Trophoblast cell (in vitro differentiated cells and primary cell): ENCODE data around the gene MKKS.

ENCODE experiments used
- DNase-seq, 2 donors: peaks; one replicate each; pipeline ENCODE4 v3.0.0-alpha.2; 2016
- H2AFZ ChIP-seq: 2 replicates; pipeline ENCODE4 v1.6.1; 2013; ENCODE audit warnings: low read length, moderate library complexity, mild to moderate bottlenecking; ENCODE audit not compliant: insufficient read depth, poor library complexity
- H2AK5ac ChIP-seq: 2 replicates; pipeline ENCODE4 v1.6.1; 2013; ENCODE audit warnings: mild to moderate bottlenecking, low read length
- H2BK120ac ChIP-seq: 2 replicates; pipeline ENCODE4 v1.6.1; 2013; ENCODE audit warnings: low read length, mild to moderate bottlenecking, moderate library complexity; ENCODE audit not compliant: insufficient read depth, poor library complexity
- H2BK12ac ChIP-seq: 2 replicates; pipeline ENCODE4 v1.6.1; 2013; ENCODE audit warnings: mild to moderate bottlenecking, low read length, moderate library complexity
- H2BK5ac ChIP-seq: 2 replicates; pipeline ENCODE4 v1.6.1; 2013; ENCODE audit warnings: low read length, low read depth, moderate library complexity, mild to moderate bottlenecking; ENCODE audit not compliant: poor library complexity
- H3K14ac ChIP-seq: 2 replicates; pipeline ENCODE4 v1.6.1; 2013; ENCODE audit warnings: mild to moderate bottlenecking, low read length
- H3K18ac ChIP-seq: 2 replicates; pipeline ENCODE4 v1.6.1; 2013; ENCODE audit warnings: mild to moderate bottlenecking, low read length
- H3K23ac ChIP-seq: 2 replicates; pipeline ENCODE4 v1.6.1; 2013; ENCODE audit warnings: low read length
- H3K27ac ChIP-seq: 2 replicates; pipeline ENCODE4 v1.5.1; 2013; ENCODE audit warnings: low read depth, mild to moderate bottlenecking, inconsistent platforms, low read length, moderate library complexity
- H3K27me3 ChIP-seq: 2 replicates; pipeline ENCODE4 v1.6.1; 2013; ENCODE audit warnings: inconsistent platforms, mild to moderate bottlenecking, low read length, moderate library complexity; ENCODE audit not compliant: insufficient read depth
- H3K36me3 ChIP-seq, 2 experiments: 1 replicate in 1 of 2; 2 replicates in 1 of 2; pipeline ENCODE4 v1.6.1; 2013; ENCODE audit warnings: low read length in 2 of 2, mild to moderate bottlenecking in 2 of 2, moderate library complexity in 1 of 2; ENCODE audit not compliant: insufficient read depth in 2 of 2, control insufficient read depth in 1 of 2
- H3K4ac ChIP-seq: 2 replicates; pipeline ENCODE4 v1.6.1; 2013; ENCODE audit warnings: low read depth, mild to moderate bottlenecking, low read length, moderate library complexity
- H3K4me1 ChIP-seq, 2 experiments: 1 replicate in 1 of 2; 2 replicates in 1 of 2; pipeline ENCODE4 v1.6.1; 2013; ENCODE audit warnings: low read length in 2 of 2, mild to moderate bottlenecking in 2 of 2, moderate library complexity in 1 of 2; ENCODE audit not compliant: insufficient read depth in 2 of 2, control insufficient read depth in 1 of 2
- H3K4me2 ChIP-seq: 2 replicates; pipeline ENCODE4 v1.6.1; 2013; ENCODE audit warnings: inconsistent platforms, mild to moderate bottlenecking, low read length, moderate library complexity
- H3K4me3 ChIP-seq: 2 replicates; pipeline ENCODE4 v1.5.1; 2013; ENCODE audit warnings: mild to moderate bottlenecking, low read depth, low read length, inconsistent platforms
- H3K79me1 ChIP-seq: one replicate; pipeline ENCODE4 v1.6.1; 2013; ENCODE audit warnings: low read length
- H3K79me2 ChIP-seq: 2 replicates; pipeline ENCODE4 v1.6.1; 2013; ENCODE audit warnings: low read length, mild to moderate bottlenecking; ENCODE audit not compliant: control insufficient read depth, insufficient read depth, poor library complexity
- H3K9ac ChIP-seq: 2 replicates; pipeline ENCODE4 v1.6.1; 2013; ENCODE audit warnings: mild to moderate bottlenecking, low read length
- H3K9me3 ChIP-seq: 2 replicates; pipeline ENCODE4 v1.6.1; 2013; ENCODE audit warnings: low read depth, mild to moderate bottlenecking, control low read depth, inconsistent platforms, low read length; ENCODE audit not compliant: insufficient read depth
- H4K12ac ChIP-seq: 2 replicates; pipeline ENCODE4 v1.6.1; 2013; ENCODE audit warnings: low read depth, mild to moderate bottlenecking, low read length, moderate library complexity
- H4K8ac ChIP-seq: 2 replicates; pipeline ENCODE4 v1.6.1; 2013; ENCODE audit warnings: low read depth, mild to moderate bottlenecking, low read length, moderate library complexity
- H4K91ac ChIP-seq: one replicate; pipeline ENCODE4 v1.6.1; 2013; ENCODE audit warnings: low read depth, mild to moderate bottlenecking, low read length, moderate library complexity
- WGBS: extraction: QIAGEN DNeasy Blood & Tissue Kit; methylation state at CpG from one replicate; pipeline ENCODE4 v1.1.7; 2013; ENCODE audit warnings: missing lambda C conversion rate; ENCODE audit not compliant: insufficient read length, insufficient coverage; ENCODE audit errors: extremely low coverage; 5-methylcytosine and 5-hydroxymethylcytosine counted together

The MKKS gene

DNA sequence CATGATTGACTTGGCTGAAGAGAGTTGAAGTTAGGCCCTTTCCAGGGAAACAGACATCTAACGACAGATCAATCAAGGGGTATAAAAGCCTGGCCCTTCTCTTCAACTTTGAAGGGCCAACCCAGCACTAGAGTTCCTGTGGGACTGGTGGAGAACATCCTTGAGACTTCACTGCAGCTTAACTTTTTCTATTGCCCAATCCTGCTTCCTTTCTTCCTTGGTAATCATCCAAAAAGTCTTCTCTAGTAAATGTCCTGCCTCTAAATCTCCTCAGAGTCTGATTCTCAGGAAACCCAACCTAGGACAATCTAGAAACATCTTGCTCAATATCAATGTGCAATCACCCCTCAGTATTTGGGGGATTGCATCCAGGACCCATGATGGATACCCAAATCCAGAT, 1.9 kb downstream of the MKKS start:
- Histone ChIP-seq H4K8ac (no peak overlapping the region), H3K36me3 (no peaks in the 10 kb centered on the region), H3K27ac (no peak overlapping the region), H3K9me3 (no peaks in the 10 kb centered on the region), H3K9ac (no peak overlapping the region), H2AK5ac (no peak overlapping the region), H2AFZ (no peak overlapping the region), H3K4ac (no peak overlapping the region), H3K23ac (no peak overlapping the region), H3K79me1 (peaks cover 9% of the 10 kb centered on the region), H4K12ac (no peak overlapping the region), H2BK120ac (no peak overlapping the region), H4K91ac (no peak overlapping the region), H3K4me2 (no peak overlapping the region), H2BK5ac (no peak overlapping the region), H2BK12ac (no peak overlapping the region), H3K18ac (no peak overlapping the region), H3K27me3 (no peaks in the 10 kb centered on the region), H3K79me2 (peaks cover 7% of the 10 kb centered on the region), H3K4me1 (peaks cover 4% of the 10 kb centered on the region in 2 experiments), H3K14ac (no peak overlapping the region), H3K4me3 (no peak overlapping the region)
- DNase-seq, result no peak
- no CpG with 5 or more reads among the region's 1 CpG for whole genome bisulfite sequencing

DNA sequence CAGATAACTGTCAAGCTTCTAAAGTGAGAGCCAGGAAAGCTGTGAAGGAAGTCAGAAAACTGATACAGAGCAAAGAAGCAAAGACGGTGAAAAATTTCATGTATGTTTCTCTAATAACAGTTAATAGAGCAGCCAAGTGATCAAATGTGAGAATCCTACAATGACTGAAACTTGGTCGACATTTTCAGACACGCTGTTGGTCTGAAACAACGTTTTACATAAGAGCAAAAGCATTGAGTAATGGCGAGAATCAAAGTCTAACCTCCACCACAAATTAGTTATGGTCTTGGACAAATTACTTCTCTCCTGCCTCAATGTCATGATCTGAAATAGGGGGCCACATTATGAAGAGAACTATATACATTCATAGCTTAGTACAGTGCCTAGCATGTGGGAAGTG, 3.3 kb downstream of the MKKS start:
- H3K9me3 ChIP-seq, result no peaks in the 10 kb centered on the region
- no peak overlapping the region for H3K18ac ChIP-seq
- no peaks in the 10 kb centered on the region for H3K27me3 ChIP-seq
- peaks cover 2 to 4% of the 10 kb centered on the region in 2 experiments for H3K4me1 ChIP-seq
- no peak overlapping the region for H4K8ac ChIP-seq
- no peak overlapping the region for H2BK5ac ChIP-seq
- peaks cover 7% of the 10 kb centered on the region for H3K79me2 ChIP-seq
- H3K79me1 ChIP-seq, result peaks cover 9% of the 10 kb centered on the region
- H4K12ac ChIP-seq, result no peak overlapping the region
- H3K36me3 ChIP-seq, result peaks cover 3% of the 10 kb centered on the region in 2 experiments
- H3K14ac ChIP-seq, result no peak overlapping the region
- H2AFZ ChIP-seq, result no peak overlapping the region
- H3K4me2 ChIP-seq, result no peak overlapping the region
- H3K23ac ChIP-seq, result no peak overlapping the region
- no peak for DNase-seq
- no peak overlapping the region for H2BK120ac ChIP-seq
- no peak overlapping the region for H3K9ac ChIP-seq
- H2AK5ac ChIP-seq, result no peak overlapping the region
- H3K4ac ChIP-seq, result no peak overlapping the region
- H4K91ac ChIP-seq, result no peak overlapping the region
- H3K4me3 ChIP-seq, result no peak overlapping the region
- no peak overlapping the region for H3K27ac ChIP-seq
- WGBS, result no CpG with 5 or more reads among the region's 5 CpGs
- H2BK12ac ChIP-seq, result no peak overlapping the region

DNA sequence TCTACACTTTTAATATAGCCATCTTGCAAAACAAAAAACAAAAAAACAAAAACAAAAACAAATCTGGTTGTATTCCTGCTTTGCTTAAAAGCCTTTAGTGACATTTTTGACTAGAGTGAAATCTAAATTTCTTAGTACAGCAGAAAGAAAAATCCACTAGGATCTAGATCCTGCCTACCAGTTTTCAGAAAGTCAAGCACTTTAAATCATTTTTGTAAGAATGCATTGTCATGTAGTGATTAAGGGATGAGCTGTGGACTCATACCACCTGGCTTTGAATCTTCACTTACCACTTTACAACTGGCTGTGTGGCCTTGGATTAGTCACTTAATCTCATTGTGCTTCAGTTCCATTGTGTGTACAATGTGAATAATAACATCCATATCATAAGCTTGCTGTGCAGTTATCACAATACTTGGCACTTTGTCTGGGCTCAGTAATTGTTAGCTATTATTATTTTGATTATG, 4.0 kb downstream of the MKKS start:
- Histone ChIP-seq H4K91ac (no peak overlapping the region), H3K14ac (no peak overlapping the region), H3K4me3 (no peak overlapping the region), H3K27ac (no peak overlapping the region), H3K4me1 (peaks cover 2 to 4% of the 10 kb centered on the region in 2 experiments), H2BK5ac (no peak overlapping the region), H3K18ac (no peak overlapping the region), H3K27me3 (no peaks in the 10 kb centered on the region), H2AFZ (no peak overlapping the region), H3K9me3 (no peaks in the 10 kb centered on the region), H3K23ac (no peak overlapping the region), H4K12ac (no peak overlapping the region), H3K4ac (no peak overlapping the region), H2AK5ac (no peak overlapping the region), H3K36me3 (peaks cover 3% of the 10 kb centered on the region in 2 experiments), H4K8ac (no peak overlapping the region), H3K79me2 (peaks cover 7% of the 10 kb centered on the region), H3K79me1 (peaks cover 6% of the 10 kb centered on the region), H3K4me2 (no peak overlapping the region), H3K9ac (no peak overlapping the region), H2BK120ac (no peak overlapping the region), H2BK12ac (no peak overlapping the region)
- no peak for DNase-seq

DNA sequence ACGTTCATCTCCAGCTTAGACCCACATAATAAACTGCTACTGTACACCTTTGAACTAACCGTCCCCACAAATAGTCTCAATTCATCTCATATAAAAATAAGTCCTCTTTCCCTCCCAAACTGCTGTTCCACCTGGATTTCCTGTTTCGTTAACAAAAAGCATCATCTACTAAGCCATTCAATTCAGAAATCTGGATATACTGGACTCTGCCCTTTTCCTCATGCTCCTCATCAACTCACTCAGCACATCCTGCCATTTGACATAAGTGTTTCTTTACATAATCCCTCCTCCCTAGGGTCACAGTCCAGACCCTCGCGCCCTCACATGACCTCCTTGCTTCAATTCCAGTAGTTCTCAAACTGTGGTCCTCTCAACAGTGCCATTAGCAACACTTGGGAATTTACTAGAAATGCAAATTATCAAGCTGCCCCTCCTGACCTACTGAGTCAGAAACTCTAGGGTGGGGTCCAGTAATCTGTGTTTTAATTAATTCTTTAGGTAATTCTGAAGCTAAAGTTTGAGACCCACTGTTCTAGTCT, 4.5 kb downstream of the MKKS start:
- DNase-seq, result no peak
- no peak overlapping the region for H3K4ac ChIP-seq
- WGBS, result no CpG with 5 or more reads among the region's 5 CpGs
- H2BK5ac ChIP-seq, result no peak overlapping the region
- no peak overlapping the region for H2BK12ac ChIP-seq
- no peak overlapping the region for H3K18ac ChIP-seq
- no peak overlapping the region for H4K12ac ChIP-seq
- peaks cover 7% of the 10 kb centered on the region for H3K79me2 ChIP-seq
- no peak overlapping the region for H3K9ac ChIP-seq
- no peak overlapping the region for H2AK5ac ChIP-seq
- H3K4me1 ChIP-seq, result peaks cover 2 to 4% of the 10 kb centered on the region in 2 experiments
- H3K9me3 ChIP-seq, result no peaks in the 10 kb centered on the region
- H2BK120ac ChIP-seq, result no peak overlapping the region
- H3K14ac ChIP-seq, result no peak overlapping the region
- H2AFZ ChIP-seq, result no peak overlapping the region
- H3K79me1 ChIP-seq, result peaks cover 6% of the 10 kb centered on the region
- no peak overlapping the region for H4K91ac ChIP-seq
- H4K8ac ChIP-seq, result no peak overlapping the region
- H3K4me3 ChIP-seq, result no peak overlapping the region
- no peak overlapping the region for H3K23ac ChIP-seq
- peaks cover 3% of the 10 kb centered on the region in 2 experiments for H3K36me3 ChIP-seq
- H3K27ac ChIP-seq, result no peak overlapping the region
- H3K27me3 ChIP-seq, result no peaks in the 10 kb centered on the region
- H3K4me2 ChIP-seq, result no peak overlapping the region
